Measurements from ENCODE around the gene CYB5D1.

The CYB5D1 gene

DNA sequence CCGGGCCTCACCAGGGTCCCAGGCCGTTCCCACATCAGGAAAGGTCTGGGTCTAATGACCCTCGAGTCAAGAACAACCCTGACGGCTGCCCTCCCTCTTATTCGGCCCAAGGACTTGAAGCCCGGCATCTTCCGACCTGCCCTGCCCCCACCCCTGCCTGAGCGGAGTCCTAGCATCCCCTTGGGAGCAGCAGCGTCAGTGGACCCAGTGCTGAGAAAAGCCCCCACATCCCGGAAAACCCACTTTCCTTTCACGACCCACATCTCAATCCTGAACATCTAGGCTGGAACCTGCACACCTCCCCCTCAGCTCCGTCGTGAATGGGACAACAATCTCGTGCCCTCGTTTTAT is 2.2 kb upstream of the CYB5D1 start:
- H3K36me3 ChIP-seq (ENCODE audit: control insufficient read depth, insufficient read depth, low read length), result peaks cover 23% of the 10 kb centered on the region
- H3K4me3 ChIP-seq (replicated peaks; ENCODE audit: low read depth, low read length), result peak overlapping the region; percentile 82
- TF ChIP-seq, protein P1, sequence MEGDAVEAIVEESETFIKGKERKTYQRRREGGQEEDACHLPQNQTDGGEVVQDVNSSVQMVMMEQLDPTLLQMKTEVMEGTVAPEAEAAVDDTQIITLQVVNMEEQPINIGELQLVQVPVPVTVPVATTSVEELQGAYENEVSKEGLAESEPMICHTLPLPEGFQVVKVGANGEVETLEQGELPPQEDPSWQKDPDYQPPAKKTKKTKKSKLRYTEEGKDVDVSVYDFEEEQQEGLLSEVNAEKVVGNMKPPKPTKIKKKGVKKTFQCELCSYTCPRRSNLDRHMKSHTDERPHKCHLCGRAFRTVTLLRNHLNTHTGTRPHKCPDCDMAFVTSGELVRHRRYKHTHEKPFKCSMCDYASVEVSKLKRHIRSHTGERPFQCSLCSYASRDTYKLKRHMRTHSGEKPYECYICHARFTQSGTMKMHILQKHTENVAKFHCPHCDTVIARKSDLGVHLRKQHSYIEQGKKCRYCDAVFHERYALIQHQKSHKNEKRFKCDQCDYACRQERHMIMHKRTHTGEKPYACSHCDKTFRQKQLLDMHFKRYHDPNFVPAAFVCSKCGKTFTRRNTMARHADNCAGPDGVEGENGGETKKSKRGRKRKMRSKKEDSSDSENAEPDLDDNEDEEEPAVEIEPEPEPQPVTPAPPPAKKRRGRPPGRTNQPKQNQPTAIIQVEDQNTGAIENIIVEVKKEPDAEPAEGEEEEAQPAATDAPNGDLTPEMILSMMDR (IDR thresholded peaks at IDR 0.05; ENCODE audit: insufficient read depth, low read length, poor library complexity, severe bottlenecking), result no peak

DNA sequence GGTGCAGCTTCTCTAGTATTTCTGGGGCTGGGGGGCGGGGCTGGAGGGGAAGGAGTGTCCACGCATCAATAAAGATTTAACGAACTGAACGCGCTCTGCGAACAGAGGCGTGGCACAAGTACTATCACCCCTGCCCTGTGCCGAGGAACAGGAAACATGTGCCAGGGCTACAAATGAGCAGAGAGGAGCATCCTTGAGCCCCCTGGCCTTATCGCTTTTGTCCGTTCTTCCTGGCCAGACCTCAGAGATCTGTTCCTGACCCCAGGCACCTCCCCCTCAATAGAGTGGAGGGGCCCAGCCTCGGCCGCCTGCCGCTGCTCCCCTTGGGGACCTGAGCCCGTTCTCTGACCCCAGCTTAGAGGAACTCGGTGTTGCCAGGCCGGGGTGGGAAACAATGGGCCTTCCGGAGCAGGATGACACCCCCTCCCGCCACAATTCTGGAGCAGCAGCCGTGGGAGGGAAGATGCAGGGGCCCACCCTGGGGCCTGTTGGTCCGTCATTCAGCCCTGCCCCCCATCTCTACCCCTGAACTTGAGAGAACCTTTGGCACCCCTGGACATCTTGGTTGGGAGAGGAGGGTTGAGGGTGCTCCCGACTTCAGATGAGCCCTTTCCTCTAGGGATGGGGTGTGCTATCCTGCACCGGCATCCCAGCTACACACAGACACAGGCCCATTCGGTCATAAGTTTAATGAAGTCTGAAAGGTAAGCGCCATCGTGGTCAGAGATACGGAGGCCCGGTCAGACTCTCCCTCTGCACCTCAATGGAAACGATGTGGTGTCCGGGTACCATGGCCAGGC is 1.6 kb upstream of the CYB5D1 start:
- no peak for DNase-seq (ENCODE audit: extremely low read depth, insufficient read length)
- TF ChIP-seq, protein P1 (IDR thresholded peaks at IDR 0.05; ENCODE audit: insufficient read depth, low read length, poor library complexity, severe bottlenecking), result no peak
- Histone ChIP-seq H3K27me3 (replicated peaks; ENCODE audit: control insufficient read depth, insufficient read depth, low read length) (no peaks in the 10 kb centered on the region), H3K4me3 (replicated peaks; ENCODE audit: low read depth, low read length) (peak overlapping the region; percentile 82), H3K36me3 (ENCODE audit: control insufficient read depth, insufficient read depth, low read length) (peaks cover 18% of the 10 kb centered on the region)

More for the DNA sequence above, 2.2 kb upstream of the CYB5D1 start:
- H3K27me3 ChIP-seq (replicated peaks; ENCODE audit: control insufficient read depth, insufficient read depth, low read length), result no peaks in the 10 kb centered on the region
- DNase-seq (ENCODE audit: extremely low read depth, insufficient read length), result no peak

DNA sequence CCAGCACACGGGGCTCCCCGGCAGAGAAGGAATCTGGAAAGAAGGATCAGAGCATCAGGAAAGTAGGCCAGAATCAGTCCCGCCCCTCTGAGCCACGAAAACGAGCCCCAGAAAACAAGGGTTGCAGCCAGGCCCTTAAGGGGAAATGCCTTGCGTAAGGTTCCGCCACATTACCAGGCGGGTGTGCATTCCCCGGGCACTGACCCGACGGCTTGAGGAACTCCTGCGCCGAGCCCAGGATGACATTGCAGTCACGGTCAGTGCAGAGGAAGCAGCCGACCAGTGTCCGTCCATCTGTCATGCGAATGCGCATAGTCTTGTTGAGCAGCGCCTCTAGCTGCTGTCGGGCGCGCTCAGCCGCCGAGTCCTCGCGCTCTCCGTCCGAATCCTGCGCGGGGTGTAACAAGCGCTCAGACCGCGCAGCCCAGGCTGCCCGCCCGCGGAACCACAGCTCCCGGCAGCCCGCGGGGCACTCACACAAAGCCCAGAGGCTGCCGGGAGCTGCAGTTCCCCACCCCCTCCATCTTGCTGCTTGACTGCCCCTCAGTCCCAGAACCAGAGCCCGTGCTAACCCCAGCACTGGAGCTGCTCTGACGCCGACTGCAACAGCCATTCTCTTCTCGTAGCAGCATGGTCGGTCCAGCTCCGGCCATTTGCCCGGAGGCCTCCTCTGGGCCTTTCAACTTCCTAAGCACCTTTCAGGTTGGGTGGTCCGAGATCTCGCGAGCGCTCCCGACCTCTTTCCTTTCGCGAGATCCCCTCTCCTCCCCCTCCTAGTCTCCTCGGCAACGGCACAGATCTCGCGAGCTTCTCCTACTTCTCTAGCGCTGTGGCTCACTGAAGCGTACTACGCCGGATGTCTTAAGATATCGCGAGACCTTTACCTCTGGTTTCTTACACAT is 741 bp upstream of the CYB5D1 start, which contains the start of gene NAA38:
Gene NAA38, minus strand, starts transcription at position 749 of the 902 bp plus-strand sequence. Its CDS starts 96 bp downstream, at position 653.
- H3K27me3 ChIP-seq (replicated peaks; ENCODE audit: control insufficient read depth, insufficient read depth, low read length), result no peaks in the 10 kb centered on the region
- DNase-seq (ENCODE audit: extremely low read depth, insufficient read length), result peak; percentile 98
- peak within 1 kb of the TSS; percentile 82 for H3K4me3 ChIP-seq (replicated peaks; ENCODE audit: low read depth, low read length)
- TF ChIP-seq, protein P1 (IDR thresholded peaks at IDR 0.05; ENCODE audit: insufficient read depth, low read length, poor library complexity, severe bottlenecking), result peak; percentile 54
- H3K36me3 ChIP-seq (ENCODE audit: control insufficient read depth, insufficient read depth, low read length), result peaks cover 14% of the 10 kb centered on the region

DNA sequence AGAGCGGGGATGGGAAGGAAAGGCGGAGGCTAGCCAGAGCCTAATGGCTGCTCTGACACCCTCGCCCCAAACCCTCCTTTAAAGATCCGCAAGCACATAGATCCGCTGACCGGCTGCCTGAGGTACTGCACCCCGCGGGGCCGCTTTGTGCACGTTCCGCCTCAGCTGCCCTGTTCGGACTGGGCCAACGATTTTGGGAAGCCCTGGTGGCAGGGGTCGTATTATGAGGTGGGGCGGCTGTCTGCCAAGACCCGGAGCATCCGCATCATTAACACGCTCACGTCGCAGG is 663 bp downstream of the CYB5D1 start:
- TF ChIP-seq, protein P1 (IDR thresholded peaks at IDR 0.05; ENCODE audit: insufficient read depth, low read length, poor library complexity, severe bottlenecking), result peak; percentile 43
- Histone ChIP-seq H3K36me3 (ENCODE audit: control insufficient read depth, insufficient read depth, low read length) (peaks cover 5% of the 10 kb centered on the region; the same call in 1 of the 2 replicates), H3K27me3 (replicated peaks; ENCODE audit: control insufficient read depth, insufficient read depth, low read length) (no peaks in the 10 kb centered on the region), H3K4me3 (replicated peaks; ENCODE audit: low read depth, low read length) (peak overlapping the region; percentile 82)
- DNase-seq (ENCODE audit: extremely low read depth, insufficient read length), result peak; percentile 70

DNA sequence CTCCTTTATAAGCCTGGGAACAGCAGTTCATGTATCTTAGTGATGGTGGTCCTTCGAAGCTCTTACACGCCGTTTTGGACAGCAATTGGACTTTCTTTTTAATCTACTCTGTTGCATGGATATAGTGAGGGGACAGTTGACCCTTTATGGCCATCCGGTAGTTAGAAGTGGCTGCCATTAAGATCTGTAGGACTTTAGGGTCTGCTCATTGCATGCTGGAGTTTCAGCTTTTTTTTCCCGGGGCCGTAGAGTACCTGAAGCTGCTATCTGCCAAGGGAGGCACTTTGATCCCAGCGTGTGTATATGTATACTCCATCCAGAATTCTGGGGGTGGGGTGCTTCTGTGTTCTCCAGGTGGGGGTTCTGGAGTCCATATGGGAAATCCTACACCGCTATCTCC is 1.2 kb downstream of the CYB5D1 start:
- DNase-seq (ENCODE audit: extremely low read depth, insufficient read length), result no peak
- H3K27me3 ChIP-seq (replicated peaks; ENCODE audit: control insufficient read depth, insufficient read depth, low read length), result no peaks in the 10 kb centered on the region

More for the DNA sequence above, 1.2 kb downstream of the CYB5D1 start:
- H3K36me3 ChIP-seq (ENCODE audit: control insufficient read depth, insufficient read depth, low read length), result peaks cover 5% of the 10 kb centered on the region; the same call in 1 of the 2 replicates
- H3K4me3 ChIP-seq (replicated peaks; ENCODE audit: low read depth, low read length), result peak overlapping the region; percentile 82
- TF ChIP-seq, protein P1 (IDR thresholded peaks at IDR 0.05; ENCODE audit: insufficient read depth, low read length, poor library complexity, severe bottlenecking), result no peak

Data from GM06990 (cell line).